Stimulated activated CD4-positive, alpha-beta T cell treated with anti-CD3 and anti-CD28 coated beads, TNF-alpha, amount 100 ng/mL, for 48 hours (primary cell): ENCODE results near the gene MCF2L2.
A peak's percentile ranks its signal among the peaks of the same experiment; 100 is the strongest.
"Not testable (repeated sequence)": the region's sequence is repeated elsewhere in the genome, so short reads cannot be mapped to it uniquely, and the experiment has no call there.

Experiments used
- DNase-seq, 3 donors: peaks; one replicate each; pipeline ENCODE4 v3.0.0-alpha.2; 2020; ENCODE audit warnings: low read depth in 3 of 3

The MCF2L2 gene, protein sequence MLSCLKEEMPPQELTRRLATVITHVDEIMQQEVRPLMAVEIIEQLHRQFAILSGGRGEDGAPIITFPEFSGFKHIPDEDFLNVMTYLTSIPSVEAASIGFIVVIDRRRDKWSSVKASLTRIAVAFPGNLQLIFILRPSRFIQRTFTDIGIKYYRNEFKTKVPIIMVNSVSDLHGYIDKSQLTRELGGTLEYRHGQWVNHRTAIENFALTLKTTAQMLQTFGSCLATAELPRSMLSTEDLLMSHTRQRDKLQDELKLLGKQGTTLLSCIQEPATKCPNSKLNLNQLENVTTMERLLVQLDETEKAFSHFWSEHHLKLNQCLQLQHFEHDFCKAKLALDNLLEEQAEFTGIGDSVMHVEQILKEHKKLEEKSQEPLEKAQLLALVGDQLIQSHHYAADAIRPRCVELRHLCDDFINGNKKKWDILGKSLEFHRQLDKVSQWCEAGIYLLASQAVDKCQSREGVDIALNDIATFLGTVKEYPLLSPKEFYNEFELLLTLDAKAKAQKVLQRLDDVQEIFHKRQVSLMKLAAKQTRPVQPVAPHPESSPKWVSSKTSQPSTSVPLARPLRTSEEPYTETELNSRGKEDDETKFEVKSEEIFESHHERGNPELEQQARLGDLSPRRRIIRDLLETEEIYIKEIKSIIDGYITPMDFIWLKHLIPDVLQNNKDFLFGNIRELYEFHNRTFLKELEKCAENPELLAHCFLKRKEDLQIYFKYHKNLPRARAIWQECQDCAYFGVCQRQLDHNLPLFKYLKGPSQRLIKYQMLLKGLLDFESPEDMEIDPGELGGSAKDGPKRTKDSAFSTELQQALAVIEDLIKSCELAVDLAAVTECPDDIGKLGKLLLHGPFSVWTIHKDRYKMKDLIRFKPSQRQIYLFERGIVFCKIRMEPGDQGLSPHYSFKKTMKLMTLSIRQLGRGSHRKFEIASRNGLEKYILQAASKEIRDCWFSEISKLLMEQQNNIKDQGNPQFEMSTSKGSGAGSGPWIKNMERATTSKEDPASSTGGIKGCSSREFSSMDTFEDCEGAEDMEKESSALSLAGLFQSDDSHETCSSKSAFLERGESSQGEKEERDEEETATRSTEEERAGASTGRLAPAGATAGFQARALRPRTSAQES

DNA sequence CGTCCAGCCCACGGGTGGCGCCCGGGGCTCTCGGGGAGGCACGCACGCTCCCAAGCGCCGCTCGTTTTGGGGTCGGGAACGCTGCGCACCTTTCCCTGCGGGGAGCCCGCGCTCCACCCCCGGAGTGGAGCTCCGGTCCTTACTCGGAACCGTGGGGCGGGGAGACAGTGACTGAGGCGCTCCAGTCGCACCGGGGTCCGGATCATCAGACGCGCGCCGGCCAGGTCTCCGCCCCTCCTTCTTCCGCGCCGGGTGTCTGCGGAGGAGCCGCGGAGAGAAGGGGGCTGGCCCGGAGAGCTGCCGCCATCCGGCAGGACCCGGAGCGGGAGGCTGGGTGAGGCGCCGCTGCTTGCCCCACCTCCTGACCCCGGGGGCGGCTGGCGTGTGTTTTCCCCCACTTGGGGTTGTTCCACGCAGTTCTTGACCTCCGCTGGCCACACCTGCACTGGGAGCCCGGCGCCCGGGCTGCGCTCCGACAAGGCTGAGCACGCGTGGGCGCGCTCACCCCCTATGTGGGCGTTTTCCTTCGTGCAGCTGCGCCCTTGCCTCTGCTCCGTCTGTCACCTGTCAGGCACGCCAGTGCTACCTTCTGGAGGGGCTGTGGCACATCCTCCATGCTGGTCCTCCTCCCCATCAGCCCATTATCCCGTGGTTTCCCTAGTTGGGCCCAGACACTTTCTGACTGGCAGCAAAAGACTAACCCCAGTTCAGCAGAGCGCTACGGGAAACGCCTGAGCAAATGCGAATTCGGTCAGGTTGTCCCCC lies at the start of gene MCF2L2:
MCF2L2 (minus strand) TSS at position 173 of the 765 bp plus-strand sequence. CDS start 642 bp downstream, outside the sequence.
- DNase-seq = peak; percentile 61 to 77 (median 71)

DNA sequence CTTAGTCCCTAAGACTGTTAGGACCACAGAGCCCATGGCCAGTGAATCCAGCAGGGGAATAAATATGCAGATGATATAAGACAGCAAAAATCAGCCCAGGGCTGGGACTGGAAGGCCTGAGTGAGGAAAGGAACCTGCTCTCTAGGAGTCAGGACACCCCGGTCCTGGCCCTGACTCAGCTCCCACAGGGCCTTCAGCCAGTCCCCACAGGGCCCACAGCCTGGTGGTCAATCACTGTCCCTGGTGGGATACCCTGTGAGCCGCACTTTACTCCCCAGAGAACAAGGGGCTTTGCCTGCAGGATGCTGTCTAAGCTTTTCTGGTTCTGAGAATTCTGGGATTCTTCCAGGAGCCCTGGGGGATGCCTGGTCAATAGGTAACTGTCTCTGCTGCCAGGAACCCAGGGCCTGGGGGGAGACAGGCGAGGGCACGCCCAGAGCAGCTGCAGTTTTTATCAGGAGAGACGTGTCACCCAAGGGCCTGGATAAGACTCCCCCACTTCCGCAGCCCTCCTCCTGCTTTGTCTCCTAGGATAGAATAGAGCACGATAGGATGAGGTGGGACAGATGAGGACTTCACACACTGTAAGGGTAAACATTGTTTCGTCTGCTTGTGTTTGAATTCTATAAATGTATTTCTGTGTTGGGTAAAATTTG lies 49.5 kb upstream of the MCF2L2 start:
- no peak for DNase-seq

DNA sequence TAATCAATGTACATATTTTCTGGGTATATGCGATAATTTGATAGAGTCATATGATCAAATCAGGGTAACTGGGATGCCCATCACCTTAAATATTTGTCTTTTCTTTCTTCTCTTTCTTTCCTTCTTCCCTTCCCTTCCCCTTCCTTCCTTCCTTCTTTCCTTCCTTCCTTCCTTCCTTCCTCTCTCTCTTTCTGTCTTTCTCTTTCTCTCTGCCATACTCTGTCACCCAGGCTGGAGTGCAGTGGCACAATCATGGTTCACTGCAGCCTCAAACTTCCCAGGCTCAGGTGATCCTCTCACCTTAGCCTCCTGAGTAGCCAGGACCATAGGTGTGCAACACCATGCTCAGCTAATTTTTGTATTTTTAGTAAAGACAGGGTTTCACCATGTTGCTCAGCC lies 47.3 kb upstream of the MCF2L2 start:
- DNase-seq = not testable (repeated sequence)

DNA sequence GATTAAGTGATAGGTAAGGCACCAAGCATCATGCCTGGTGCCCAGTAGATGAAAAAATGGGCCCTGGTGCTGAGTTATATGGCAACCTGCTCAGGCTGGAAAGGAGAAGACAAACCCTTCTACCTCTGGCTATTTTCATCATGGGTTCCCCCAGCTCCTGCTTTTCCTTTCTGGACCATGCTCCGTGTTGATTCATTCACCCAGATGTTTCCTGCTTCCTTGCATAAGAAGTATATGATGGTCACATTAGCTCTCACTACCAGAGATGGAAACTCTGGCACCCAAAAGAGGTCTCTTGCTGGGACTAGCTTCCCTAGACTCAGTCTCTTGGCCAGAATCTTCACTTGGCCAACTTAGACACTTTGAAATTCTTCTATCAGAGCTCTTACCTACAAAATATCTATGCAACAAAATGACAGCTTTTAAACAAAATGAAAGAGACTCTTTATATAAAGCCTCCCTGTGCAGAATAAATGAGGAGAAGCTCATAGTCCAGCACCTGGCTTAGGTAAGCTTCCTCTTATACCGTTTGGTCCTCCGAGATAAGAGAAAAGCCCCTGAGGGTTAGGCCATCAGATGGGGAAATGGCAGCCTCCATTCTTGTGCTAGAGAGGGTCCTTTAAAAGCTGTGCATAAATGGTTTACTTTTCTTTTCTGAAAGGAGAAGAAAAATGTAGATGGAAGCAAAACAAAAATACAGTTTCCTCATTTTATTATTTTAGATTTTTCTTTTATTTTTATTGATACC lies 46.8 kb upstream of the MCF2L2 start:
- DNase-seq = no peak

DNA sequence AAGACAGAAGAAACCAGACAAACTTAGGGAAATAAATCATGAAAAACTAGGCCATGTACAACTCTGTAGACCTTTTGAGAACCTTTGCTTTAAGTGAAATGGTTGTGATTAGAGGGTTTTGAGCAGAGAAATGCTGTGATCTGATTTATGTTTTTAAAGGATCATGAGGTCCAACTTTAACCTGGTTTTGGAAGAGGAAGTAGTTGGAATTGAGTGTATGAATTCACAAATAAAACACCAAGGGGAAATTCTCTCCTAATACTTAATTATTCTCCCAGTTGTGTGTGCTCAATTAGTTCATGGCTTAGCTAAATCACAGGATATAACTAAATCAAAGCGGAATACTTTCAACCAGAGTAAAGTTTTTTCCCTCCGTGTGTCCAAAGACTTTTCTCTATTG lies 45.5 kb upstream of the MCF2L2 start:
- no peak for DNase-seq

DNA sequence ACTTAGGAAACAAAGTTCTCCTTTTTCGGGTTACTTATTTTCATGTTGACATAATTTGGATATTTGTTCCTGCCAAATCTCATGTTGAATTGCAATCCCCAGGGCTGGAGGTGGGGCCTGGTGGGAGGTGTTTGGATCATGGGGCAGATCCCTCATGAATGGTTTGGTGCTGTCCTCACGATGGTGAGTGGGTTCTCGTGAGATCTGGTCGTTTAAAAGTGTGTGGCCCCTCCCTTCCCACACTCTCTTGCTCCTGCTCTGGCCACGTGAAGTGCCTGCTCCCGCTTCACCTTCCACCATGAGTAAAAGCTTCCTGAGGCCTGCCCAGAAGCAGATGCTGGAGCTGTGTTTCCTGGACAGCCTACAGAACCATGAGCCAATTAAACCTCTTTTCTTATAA lies 43.7 kb upstream of the MCF2L2 start:
- no peak for DNase-seq

DNA sequence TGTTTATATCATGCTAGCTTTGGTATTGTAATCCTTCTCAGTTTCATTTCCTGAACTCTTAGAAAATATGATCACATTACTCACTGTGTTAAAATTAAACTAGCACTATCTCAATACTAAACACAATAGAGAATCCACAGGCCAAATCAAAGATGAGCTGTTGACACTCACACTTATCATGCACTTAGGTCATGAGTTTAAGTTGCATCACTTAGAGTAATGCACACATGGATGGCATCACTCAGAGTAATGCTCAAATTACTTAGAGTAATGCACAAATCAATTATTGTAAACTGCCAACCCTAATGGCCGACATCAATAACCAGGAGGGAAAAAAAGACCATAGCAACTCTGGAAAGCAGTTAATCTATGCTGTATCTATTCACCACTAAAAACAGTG lies 40.0 kb upstream of the MCF2L2 start:
- no peak for DNase-seq

DNA sequence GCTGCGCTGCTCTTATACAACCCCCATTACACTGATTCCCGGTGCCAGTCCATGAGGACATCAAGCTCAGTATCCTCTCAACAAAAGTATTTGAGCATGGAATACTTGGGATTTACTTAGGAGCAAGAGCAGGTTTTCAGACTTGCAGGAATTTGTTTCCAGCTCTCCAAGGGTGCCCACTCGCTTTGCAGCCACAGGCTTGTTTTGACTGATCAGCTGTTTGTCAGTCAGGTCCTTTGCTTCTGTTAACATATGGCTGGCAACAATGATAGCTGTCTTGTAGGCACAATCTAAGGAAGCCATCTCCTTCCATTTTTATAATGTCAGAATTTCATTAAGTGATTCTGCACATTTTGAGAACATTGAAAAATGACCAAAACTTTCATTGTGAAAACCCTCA lies 38.2 kb upstream of the MCF2L2 start:
- no peak for DNase-seq

DNA sequence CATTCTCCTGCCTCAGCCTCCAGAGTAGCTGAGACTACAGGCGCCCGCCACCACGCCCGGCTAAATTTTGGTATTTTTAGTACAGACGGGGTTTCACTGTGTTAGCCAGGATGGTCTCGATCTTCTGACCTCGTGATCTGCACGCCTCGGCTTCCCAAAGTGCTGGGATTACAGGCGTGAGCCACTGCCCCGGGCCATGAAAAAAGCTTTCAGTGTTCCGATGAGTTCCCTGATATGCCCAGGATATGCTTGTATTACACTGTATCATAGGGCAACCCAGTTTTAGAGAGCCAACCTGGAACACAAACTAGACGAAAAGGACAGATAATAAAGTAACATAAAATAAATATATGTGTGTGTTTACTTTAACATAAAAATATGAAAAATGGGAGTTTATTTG lies 37.3 kb upstream of the MCF2L2 start:
- not testable (repeated sequence) for DNase-seq

DNA sequence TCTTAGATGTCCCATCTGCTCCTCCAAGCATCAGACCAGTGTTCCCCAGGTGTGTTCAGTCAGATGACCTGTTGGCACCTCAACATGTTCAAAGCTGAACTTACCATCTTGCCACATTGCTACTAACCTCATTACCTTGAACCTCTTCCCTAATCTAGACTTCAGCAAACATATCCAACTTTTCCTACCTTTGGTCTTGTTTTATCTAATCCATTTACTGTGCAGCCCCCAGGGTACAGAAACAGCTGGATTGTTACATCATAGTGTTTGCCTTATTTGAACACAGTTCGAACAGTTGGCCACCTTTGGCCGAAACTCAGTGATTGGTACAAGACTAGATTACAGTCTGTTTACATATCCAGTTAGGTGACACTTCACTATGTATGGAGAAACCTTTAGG lies 36.1 kb upstream of the MCF2L2 start:
- no peak for DNase-seq

DNA sequence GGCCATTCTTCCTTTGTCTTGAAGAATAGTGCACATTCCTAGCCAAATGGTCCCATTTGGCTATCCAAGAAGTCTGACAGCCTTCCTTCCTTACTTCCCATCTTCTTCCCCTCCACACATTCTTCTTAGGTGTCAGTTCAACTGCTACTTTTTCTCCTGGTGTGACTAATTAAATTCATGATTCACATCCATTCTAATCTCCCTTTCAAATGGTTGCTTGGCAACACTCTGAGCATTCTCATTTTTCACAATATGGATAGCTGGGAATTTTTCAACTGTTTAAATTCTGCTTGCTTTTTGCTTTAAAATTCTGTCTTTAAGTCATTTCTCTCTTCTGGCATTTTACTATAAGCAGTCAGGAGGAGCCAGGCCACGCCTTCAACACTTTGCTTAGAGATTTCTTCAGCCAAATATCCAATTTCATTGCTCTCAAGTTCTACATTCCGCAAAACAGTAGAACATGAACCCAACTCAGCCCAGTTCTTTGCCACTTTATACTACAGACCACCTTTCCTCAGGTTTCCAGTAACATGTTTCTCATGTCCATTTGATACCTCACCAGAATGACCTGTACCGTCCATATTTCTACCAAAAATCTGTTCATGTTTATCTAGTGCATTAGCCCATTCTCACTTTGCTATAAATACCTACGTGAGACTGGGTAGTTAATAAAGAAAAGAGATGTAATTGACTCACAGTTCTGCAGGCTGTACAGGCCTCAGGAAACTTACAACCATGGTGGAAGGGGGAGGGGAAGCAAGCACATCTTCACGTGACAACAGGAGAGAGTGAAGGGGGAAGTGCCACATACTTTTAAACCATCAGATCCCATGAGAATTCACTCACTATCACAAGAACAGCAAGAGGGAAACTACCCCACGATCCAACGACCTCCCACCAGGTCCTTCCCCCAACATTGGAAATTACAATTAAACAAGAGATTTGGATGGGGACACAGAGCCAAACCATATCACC lies 31.9 kb upstream of the MCF2L2 start:
- no peak for DNase-seq

DNA sequence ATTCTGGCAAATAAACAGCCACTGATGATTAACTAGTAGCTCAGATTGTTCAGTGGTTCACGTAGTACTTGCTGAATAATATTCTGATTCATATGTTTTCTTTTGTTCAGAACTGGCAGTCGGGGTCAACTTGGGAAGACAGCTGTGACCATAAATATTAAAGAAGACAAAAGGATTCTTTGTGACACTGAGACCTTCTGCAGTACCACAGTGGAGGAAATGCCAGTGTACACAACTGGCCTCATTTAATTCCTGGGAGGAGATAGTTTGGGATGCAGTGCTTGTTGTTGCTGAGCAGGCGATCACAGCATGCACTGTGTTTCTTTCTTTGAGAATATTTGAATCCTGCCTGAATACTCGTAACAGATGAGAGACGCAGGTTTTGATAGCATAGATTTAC lies 26.7 kb upstream of the MCF2L2 start:
- no peak for DNase-seq

DNA sequence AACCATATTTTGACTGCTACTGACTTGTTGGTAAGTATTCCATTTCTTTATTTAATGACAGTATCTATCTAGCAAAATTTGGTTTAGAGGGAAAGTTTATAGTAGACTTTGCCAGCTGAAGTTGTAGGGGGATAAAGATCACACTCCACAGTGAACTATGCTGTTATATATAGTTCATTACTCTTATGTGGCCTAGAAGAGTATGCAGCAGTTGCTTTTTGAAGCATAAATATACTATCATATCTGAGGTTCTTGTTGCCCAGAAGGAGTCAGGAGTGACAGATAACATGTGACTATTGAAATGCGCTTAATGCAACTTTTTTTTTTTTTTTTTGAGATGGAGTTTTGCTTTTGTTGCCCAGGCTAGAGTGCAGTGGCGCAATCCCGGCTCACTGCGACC lies 25.6 kb upstream of the MCF2L2 start:
- DNase-seq = no peak

DNA sequence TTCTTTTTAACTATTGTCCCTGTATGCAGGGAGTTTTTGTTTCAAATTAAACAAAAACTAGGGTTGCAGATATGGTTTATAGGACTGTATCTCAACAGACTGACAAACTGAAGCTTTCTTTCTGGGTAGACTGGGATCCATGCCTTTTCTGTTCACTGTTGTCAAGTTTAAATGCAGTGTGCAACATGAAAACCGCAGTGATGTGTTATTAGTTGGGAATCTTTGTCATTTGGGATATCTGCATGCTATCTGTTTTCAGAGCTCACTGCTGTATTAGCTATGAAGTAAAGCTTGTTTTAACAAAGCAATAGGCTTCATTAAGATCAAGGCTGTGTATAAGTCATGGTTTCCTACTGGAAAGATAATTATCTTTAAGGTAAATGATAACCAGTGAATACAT lies 21.4 kb upstream of the MCF2L2 start:
- DNase-seq = no peak

DNA sequence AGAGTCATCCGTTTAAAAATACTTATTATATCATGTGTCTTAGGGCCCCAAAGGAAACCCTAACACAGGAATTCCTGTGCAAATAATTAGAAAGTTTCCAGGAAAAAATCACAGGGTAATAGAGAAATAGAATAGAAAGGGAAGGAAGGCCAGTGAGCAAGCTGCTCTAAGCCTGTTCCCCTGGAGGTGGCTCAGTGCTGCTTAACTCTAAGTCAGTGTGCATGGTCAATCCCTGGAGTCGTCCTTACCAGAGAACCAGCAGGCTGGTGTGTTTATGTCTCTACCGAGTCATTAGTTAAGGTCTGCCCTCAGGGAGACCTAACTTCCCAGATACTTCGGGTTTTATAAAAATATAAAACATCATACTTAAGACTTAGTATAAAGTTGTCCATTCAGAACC lies 21.0 kb upstream of the MCF2L2 start:
- no peak for DNase-seq

DNA sequence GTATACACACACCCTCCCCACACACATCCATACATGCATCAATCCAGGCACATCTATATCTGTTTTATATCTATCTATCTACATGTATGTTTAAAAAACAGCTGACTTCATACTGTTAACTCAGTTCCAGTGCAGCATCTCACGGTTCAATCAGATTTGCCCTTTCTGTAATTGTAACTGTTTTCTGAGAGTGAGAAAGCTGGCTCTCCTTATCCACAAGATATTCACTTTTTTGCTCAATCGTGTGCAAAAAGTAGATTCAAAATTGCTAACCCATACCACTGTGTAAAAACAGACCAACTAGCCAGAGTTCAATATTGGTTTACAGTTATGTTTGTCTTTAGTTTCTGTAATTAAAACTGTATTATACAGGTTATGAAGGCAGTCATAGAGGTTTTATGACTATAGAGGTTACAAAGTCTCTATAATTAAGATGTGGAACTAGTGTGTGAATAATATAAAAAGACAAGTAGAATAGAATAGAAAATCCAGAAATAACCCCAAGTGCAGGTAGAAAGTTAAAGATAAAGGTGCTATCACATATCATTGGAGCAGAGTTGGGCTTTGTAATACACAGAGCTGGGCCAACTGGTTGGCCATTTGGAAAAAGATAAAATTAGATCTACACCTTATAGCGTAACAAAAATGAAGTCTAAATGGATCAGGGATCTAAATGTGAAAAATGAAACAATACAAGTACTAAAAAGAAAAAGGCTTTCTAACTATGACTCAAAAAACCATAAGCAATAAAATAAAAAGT lies 20.1 kb upstream of the MCF2L2 start:
- no peak for DNase-seq

DNA sequence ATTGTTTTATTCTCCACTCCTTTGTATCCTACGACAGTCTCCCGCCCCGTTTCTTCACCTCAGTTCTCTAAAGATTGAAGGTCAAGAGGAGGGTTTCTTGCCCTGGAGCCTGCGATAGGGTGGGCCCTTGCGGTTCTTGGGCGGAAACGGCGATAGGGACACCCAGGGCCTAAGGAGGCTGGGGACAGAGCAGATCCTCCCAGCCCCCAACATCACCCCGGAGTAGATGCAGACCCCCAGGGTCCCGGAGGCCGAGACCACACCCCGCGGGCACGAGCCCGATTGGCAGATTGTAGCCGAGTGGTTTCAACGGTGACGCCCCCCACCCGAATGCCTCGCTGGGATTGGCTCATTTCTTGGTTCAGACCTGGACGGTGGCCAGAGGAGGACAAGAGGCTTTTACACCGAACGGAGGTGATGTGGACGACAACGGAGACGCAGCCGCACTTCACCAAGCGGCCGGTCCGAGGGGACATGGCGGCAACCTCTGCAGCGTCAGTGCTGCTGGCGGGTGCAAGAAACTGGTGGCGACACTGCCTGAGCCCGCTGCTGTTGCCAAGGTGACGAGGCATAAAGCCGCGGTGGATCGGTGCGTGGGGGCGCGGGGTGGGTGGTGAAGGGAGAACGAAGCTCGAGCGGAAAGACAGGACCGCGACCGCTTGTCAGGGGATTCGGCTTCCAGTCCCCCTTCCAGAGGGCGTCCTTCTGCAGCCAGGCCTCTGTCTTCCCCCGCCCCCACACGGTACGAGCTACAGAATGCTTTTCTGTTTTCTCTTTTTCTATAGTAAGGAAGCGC lies 19.0 kb upstream of the MCF2L2 start:
- DNase-seq = peak; percentile 56 to 75 (median 74)

DNA sequence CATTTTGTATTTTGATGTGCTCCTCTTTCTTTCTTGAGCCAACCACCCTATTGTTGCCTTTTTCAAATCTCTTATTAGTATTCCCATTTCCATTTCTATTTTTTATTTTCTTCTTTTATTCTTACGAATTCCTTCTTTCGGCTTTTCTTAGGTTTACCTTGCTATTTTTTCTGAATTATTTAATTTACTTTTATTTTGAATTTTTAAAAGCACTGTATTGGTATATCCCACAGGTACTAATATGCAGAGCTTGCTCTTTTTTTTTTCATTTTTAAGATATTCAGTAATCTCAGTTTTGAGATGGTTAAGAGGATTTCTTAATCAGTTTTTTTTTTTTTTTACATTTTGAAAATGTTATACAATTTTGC lies 18.4 kb upstream of the MCF2L2 start:
- no peak for DNase-seq
